Spleen (tissue), 11 donors: Measurements from ENCODE around the gene KLHL6. TPM values are rescaled to one million over a fixed set of nuclear protein-coding genes. Genes with fewer than 3 reads are reported as not detected.
"Not testable (repeated sequence)": the region's sequence is repeated elsewhere in the genome, so short reads cannot be mapped to it uniquely, and the experiment has no call there.

ENCODE experiments used
- DNase-seq: peaks from one replicate; pipeline ENCODE4 v3.0.0-alpha.2; 2020
- H3K27ac ChIP-seq, 8 donors: fragments of 200-600 bp; sonication (generic) in 7 of 8; 1 replicate in 4 of 8; 2 replicates in 4 of 8; pipeline versions ENCODE4 v1.5.0 to v1.8.0; 2016 to 2021; ENCODE audit warnings: inconsistent platforms in 4 of 8, mild to moderate bottlenecking in 4 of 8, moderate library complexity in 1 of 8
- H3K27me3 ChIP-seq, 7 donors: fragments of 200-600 bp; sonication (generic) in 6 of 7; replicated peaks in 1 of 7; 1 replicate in 4 of 7; 2 replicates in 3 of 7; pipeline versions ENCODE4 v1.5.0 to v1.8.0; 2016 to 2021; ENCODE audit warnings: inconsistent platforms in 3 of 7, mild to moderate bottlenecking in 1 of 7
- H3K36me3 ChIP-seq, 6 donors: fragments of 200-600 bp; sonication (generic) in 5 of 6; 1 replicate in 4 of 6; 2 replicates in 2 of 6; pipeline versions ENCODE4 v1.5.0 to v1.8.0; 2016 to 2021; ENCODE audit warnings: inconsistent platforms in 2 of 6
- H3K4me1 ChIP-seq, 6 donors: fragments of 200-600 bp; sonication (generic) in 5 of 6; 1 replicate in 3 of 6; 2 replicates in 3 of 6; pipeline versions ENCODE4 v1.5.0 to v1.8.0; 2016 to 2021; ENCODE audit warnings: inconsistent platforms in 3 of 6
- H3K4me3 ChIP-seq, 8 donors: fragments of 200-600 bp; sonication (generic) in 7 of 8; 1 replicate in 4 of 8; 2 replicates in 4 of 8; pipeline versions ENCODE4 v1.5.0 to v1.8.0; 2016 to 2021; ENCODE audit warnings: inconsistent platforms in 4 of 8, mild to moderate bottlenecking in 4 of 8, moderate library complexity in 2 of 8
- H3K9me3 ChIP-seq, 8 donors: fragments of 200-600 bp; sonication (generic) in 7 of 8; 1 replicate in 4 of 8; 2 replicates in 4 of 8; pipeline versions ENCODE4 v1.5.0 to v1.8.0; 2016 to 2021; ENCODE audit warnings: inconsistent platforms in 4 of 8
- POLR2A ChIP-seq, 3 donors: fragments of 450-650 bp; IDR thresholded peaks; one replicate each; pipeline ENCODE4 v1.5.1; 2017; ENCODE audit warnings: antibody characterized with exemption in 3 of 3, mild to moderate bottlenecking in 1 of 3
- POLR2AphosphoS5 ChIP-seq, 3 donors: sonication (generic); formaldehyde crosslinking; IDR thresholded peaks; one replicate each; pipeline ENCODE4 v1.5.1; 2017; ENCODE audit warnings: antibody characterized with exemption in 3 of 3
- WGBS, 5 donors: extraction: QIAGEN DNeasy Blood & Tissue Kit in 3 of 5; methylation state at CpG; one replicate each; pipeline versions ENCODE4 v1.1.5 to v1.1.7; 2013 to 2018; 5-methylcytosine and 5-hydroxymethylcytosine counted together
- intact Hi-C: fragments of 100-400 bp; cut with DNase I; formaldehyde crosslinking; loops from one replicate; pipeline ENCODE4 v1.15.0; 2023; ENCODE audit warnings: low total_unique reads
- polyA plus RNA-seq, 3 donors: library from polyadenylated mRNA; stranded (reverse); fragments of 200-250 nt; gene quantifications; one replicate each; pipeline ENCODE4 v1.2.1, GENCODE V29; 2013
- total RNA-seq, 7 donors: library from RNA; depleted of rRNA in 3 of 7; stranded (reverse); fragments of >200 nt in 3 of 7; fragmentation: NEBNext Ultra II Directional in 4 of 7; extraction: Animal tissue kit (Norgen Biotek cat#: 25700) in 4 of 7; gene quantifications; one replicate each; pipeline versions ENCODE4 v1.1.0 to v1.2.1, GENCODE V29; 2016 to 2021
- TF ChIP-seq, protein P1 (sequence below), 11 experiments: fragments of 200-600 bp in 7 of 11; fragments of 450-650 bp in 4 of 11; sonication (generic) in 4 of 11; IDR thresholded peaks in 8 of 11; conservative IDR thresholded peaks in 3 of 11; 1 replicate in 7 of 11; 2 replicates in 4 of 11; pipeline versions ENCODE4 v1.4.0 to v1.8.0; 2016 to 2021; ENCODE audit warnings: antibody characterized with exemption in 11 of 11, inconsistent platforms in 4 of 11, mild to moderate bottlenecking in 1 of 11
- donor health status: healthy with polysubstance abuse.
- donor health status: DM: no; HTN: no; CAD: no; lungs with moderate emphysema.
- donor health status: DM: no; HTN: no; CAD: no.
- donor health status: Bipolar disorder and iron deficiency.
- donor health status: healthy.
- donor health status: DM: no; HTN: no; CAD: no.
- donor health status: DM: yes; HTN: yes; CAD: no.

Gene KLHL6
- total and polyA plus RNA-seq, 10 donors: 10.8 to 51.8 (median 33.0) TPM

DNA sequence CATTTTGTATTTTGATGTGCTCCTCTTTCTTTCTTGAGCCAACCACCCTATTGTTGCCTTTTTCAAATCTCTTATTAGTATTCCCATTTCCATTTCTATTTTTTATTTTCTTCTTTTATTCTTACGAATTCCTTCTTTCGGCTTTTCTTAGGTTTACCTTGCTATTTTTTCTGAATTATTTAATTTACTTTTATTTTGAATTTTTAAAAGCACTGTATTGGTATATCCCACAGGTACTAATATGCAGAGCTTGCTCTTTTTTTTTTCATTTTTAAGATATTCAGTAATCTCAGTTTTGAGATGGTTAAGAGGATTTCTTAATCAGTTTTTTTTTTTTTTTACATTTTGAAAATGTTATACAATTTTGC lies 108.7 kb downstream of the KLHL6 start:
- intact Hi-C loops: no loop called here
- Histone ChIP-seq H3K27ac (peak overlapping the region; percentile 53 to 85 (median 78)), H3K9me3 (peaks cover 0 to 31% (median 23%) of the 10 kb centered on the region in 8 donors), H3K27me3 (no peaks in the 10 kb centered on the region), H3K4me3 (peak overlapping the region; percentile 48 to 94 (median 70)), H3K4me1 (peaks cover 4 to 32% (median 23%) of the 10 kb centered on the region in 6 donors), H3K36me3 (peaks cover 0 to 2% (median 0%) of the 10 kb centered on the region in 6 donors)
- TF ChIP-seq POLR2AphosphoS5 (IDR thresholded peaks at IDR 0.05) (no peak), POLR2A (IDR thresholded peaks at IDR 0.05) (no peak)
- TF ChIP-seq, protein P1, sequence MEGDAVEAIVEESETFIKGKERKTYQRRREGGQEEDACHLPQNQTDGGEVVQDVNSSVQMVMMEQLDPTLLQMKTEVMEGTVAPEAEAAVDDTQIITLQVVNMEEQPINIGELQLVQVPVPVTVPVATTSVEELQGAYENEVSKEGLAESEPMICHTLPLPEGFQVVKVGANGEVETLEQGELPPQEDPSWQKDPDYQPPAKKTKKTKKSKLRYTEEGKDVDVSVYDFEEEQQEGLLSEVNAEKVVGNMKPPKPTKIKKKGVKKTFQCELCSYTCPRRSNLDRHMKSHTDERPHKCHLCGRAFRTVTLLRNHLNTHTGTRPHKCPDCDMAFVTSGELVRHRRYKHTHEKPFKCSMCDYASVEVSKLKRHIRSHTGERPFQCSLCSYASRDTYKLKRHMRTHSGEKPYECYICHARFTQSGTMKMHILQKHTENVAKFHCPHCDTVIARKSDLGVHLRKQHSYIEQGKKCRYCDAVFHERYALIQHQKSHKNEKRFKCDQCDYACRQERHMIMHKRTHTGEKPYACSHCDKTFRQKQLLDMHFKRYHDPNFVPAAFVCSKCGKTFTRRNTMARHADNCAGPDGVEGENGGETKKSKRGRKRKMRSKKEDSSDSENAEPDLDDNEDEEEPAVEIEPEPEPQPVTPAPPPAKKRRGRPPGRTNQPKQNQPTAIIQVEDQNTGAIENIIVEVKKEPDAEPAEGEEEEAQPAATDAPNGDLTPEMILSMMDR (IDR thresholded peaks at IDR 0.05 in 8 of 11, conservative IDR thresholded peaks at IDR 0.05 in 3 of 11): no peak
- WGBS, 5 donors: 93 to 96% (median 94%) methylated on average over 2 of the region's 2 CpGs
- no peak for DNase-seq

DNA sequence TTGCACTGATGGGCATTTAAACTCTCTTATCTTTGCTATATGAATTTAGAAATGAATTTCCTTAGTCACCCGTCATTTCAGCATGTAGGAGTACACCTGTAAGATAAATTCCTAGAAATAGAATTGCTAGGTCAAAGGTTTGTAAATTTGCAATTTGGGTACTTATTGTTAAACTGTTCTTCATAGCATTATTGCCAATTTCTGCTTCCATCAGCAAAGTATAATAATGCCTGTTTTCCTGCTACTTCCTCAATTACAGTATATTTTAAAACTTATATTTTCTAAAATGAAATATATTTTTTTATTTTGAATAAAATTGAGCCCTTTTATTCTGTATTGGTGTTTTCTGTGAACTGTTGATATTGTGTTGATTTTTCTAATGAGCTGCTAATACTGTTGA lies 110.8 kb downstream of the KLHL6 start:
- WGBS, 5 donors: 86 to 97% (median 94%) methylated on average over 1 of the region's 1 CpG

DNA sequence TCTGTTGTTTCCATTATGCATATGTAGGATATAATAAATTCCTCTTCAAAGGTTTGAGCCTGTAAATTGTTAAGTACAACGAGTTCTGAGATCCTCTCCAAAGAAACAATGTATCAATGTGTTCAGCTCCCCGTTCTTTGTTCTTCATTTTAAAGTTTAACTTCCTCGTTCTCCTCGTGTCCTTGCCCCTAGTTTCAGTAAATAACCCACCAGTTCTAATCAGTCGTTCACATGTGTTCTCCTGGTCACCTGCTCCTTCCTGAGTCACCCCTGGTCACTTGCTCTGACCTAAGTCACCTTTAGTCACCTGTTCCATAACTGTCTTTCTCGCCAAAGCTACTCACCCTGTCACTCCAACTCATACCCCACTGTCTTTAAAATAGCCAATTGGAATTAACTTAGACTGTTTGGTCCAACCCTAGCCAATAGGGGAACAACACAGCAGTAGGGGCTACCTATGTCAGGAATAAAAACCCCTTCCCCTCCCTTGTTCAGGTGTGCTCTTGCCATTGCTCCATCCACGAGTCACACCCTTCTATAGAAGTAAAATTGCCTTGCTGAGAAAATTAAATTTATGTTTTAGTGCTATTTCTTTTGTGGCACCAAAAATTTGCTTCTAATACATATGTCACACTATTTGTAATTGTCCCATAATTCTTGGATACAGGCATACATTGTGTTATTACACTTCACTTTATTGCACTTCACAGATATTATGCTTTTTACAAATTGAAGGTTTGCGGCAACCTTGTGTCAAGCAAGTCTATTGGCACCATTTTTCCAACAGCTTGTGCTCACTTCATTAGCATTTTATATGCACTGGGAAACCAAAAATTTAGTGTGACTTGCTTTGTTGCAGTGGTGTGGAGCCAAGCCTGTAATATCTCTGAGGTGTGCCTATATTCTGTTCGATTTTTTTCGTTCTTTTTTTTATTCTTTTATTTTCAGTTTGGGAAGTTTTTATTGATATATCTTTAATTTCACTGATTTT lies 111.8 kb downstream of the KLHL6 start:
- no peak for DNase-seq
- 78 to 94% (median 83%) methylated on average over 10 of the region's 10 CpGs for whole genome bisulfite sequencing, 5 donors
- Histone ChIP-seq H3K9me3 (peaks cover 0 to 31% (median 23%) of the 10 kb centered on the region in 8 donors), H3K27ac (no peak overlapping the region), H3K36me3 (no peaks in the 10 kb centered on the region), H3K27me3 (no peaks in the 10 kb centered on the region), H3K4me1 (peaks cover 4 to 18% (median 12%) of the 10 kb centered on the region in 6 donors), H3K4me3 (no peak overlapping the region)
- TF ChIP-seq POLR2A (IDR thresholded peaks at IDR 0.05): no peak
- no peak for TF ChIP-seq POLR2AphosphoS5 (IDR thresholded peaks at IDR 0.05)
- TF ChIP-seq, protein P1 (IDR thresholded peaks at IDR 0.05 in 8 of 11, conservative IDR thresholded peaks at IDR 0.05 in 3 of 11): no peak
- intact Hi-C loops: no loop called here

More for the DNA sequence above, 110.8 kb downstream of the KLHL6 start:
- peaks cover 4 to 28% (median 21%) of the 10 kb centered on the region in 6 donors for H3K4me1 ChIP-seq
- no peaks in the 10 kb centered on the region for H3K36me3 ChIP-seq
- H3K27me3 ChIP-seq: no peaks in the 10 kb centered on the region
- H3K4me3 ChIP-seq: no peak overlapping the region
- TF ChIP-seq, protein P1 (IDR thresholded peaks at IDR 0.05 in 8 of 11, conservative IDR thresholded peaks at IDR 0.05 in 3 of 11): no peak
- TF ChIP-seq POLR2A (IDR thresholded peaks at IDR 0.05) (no peak), POLR2AphosphoS5 (IDR thresholded peaks at IDR 0.05) (no peak)
- DNase-seq: no peak
- intact Hi-C loops: no loop called here
- no peak overlapping the region for H3K27ac ChIP-seq
- peaks cover 0 to 31% (median 23%) of the 10 kb centered on the region in 8 donors for H3K9me3 ChIP-seq

DNA sequence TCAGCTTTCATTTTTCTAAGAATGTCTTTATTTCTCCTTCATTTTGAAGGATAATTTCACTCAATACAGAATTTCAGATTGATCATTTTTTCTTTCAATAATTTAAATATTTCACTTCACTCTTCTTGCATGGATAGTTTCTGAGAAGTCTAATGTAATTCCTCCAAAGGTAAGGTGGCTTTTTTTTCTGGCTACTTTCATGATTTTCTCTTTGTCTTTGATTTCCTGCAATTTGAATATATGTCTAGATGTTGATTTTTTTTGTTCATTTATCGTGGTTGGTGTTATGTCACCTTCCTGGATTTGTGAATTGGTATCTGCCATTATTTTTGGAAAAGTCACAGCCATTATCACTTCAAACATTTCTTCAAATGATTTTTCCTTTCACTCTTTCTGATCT lies 112.5 kb downstream of the KLHL6 start:
- Histone ChIP-seq H3K36me3 (no peaks in the 10 kb centered on the region), H3K4me3 (no peak overlapping the region), H3K27me3 (no peaks in the 10 kb centered on the region), H3K9me3 (peaks cover 0 to 31% (median 23%) of the 10 kb centered on the region in 8 donors), H3K4me1 (peaks cover 0 to 11% (median 5%) of the 10 kb centered on the region in 6 donors), H3K27ac (no peak overlapping the region)
- TF ChIP-seq POLR2A (IDR thresholded peaks at IDR 0.05) (no peak), POLR2AphosphoS5 (IDR thresholded peaks at IDR 0.05) (no peak)
- TF ChIP-seq, protein P1 (IDR thresholded peaks at IDR 0.05 in 8 of 11, conservative IDR thresholded peaks at IDR 0.05 in 3 of 11): no peak
- WGBS, 5 donors: 72 to 98% (median 86%) methylated on average over 1 of the region's 1 CpG
- no peak for DNase-seq
- intact Hi-C loops: no loop called here

DNA sequence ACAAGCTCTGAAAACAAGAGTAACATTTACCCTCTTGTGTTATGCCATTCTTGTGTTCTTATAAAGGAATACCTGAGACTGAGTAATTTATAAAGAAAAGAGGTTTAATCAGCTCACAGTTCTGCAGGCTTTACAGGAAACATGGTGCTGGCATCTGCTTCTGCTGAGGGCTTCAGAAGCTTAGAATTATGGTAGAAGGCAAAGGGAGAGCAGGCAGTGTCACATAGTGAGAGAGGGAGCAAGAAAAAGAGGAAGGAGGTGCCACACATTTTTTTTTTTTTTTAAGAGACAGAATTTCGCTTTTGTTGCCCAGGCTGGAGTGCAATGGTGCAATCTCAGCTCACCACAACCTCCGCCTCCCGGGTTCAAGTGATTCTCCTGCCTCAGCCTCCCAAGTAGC lies 115.0 kb downstream of the KLHL6 start:
- H3K27me3 ChIP-seq, H3K36me3 ChIP-seq, H3K4me1 ChIP-seq, H3K27ac ChIP-seq, H3K4me3 ChIP-seq, DNase-seq, intact Hi-C loops: not testable (repeated sequence)
- peaks cover 0 to 31% (median 23%) of the 10 kb centered on the region in 8 donors for H3K9me3 ChIP-seq
- WGBS, 5 donors: 61 to 90% (median 65%) methylated on average over 3 of the region's 3 CpGs
